HepG2 (cell line): ENCODE results near the gene RNPEPL1. TPM values are rescaled to one million over a fixed set of nuclear protein-coding genes. Genes with fewer than 3 reads are reported as not detected.

Experiments used
- ATAC-seq: fragments of 200-7000 bp; cut with Tn5 transposase; 3 replicates; pipeline ENCODE4 v1.9.1; 2020; ENCODE audit warnings: mild to moderate bottlenecking, moderate library complexity
- BruUV-seq: library from RNA; stranded (reverse); fragments of 400-500 nt; replicated peaks from 2 replicates; lab custom pipeline; 2021; lab: Mats Ljungman, UMichigan
- CTCF ChIA-PET: fragments of 300-600 bp; formaldehyde crosslinking; extraction: SDS; loops from one replicate; lab custom pipeline; 2021; ENCODE audit warnings: low total read pairs, inconsistent platforms, low intra/inter-chr PET ratio; lab: Yijun Ruan, JAX
- POLR2A ChIA-PET: fragments of 350-600 bp; sonication (Branson Sonifier 250); formaldehyde crosslinking; loops from one replicate; lab custom pipeline; 2020; ENCODE audit warnings: antibody characterized with exemption, inconsistent platforms; lab: Yijun Ruan, JAX
- DNase-seq: peaks from one replicate; pipeline ENCODE4 v3.0.0-alpha.2; 2015; ENCODE audit warnings: low spot score
- FAIRE-seq: peaks from 3 replicates; lab custom pipeline; 2011; peaks lifted over from hg19 to GRCh38; lab: Jason Lieb, UNC
- H2AFZ ChIP-seq: one replicate; pipeline ENCODE4 v1.6.1; 2011; ENCODE audit warnings: low read length, inconsistent platforms
- H3K27ac ChIP-seq: fragments of 300-600 bp; 3 replicates; pipeline ENCODE4 v1.8.0; 2011; ENCODE audit warnings: mixed run types, mild to moderate bottlenecking, mixed read lengths, low read length, inconsistent platforms; ENCODE audit not compliant: insufficient read depth; ENCODE audit errors: extremely low read length
- H3K27me3 ChIP-seq, 2 experiments: fragments of 200-600 bp in 1 of 2; 2 replicates in 1 of 2; 3 replicates in 1 of 2; pipeline versions ENCODE4 v1.6.0 to v1.8.0; 2011; ENCODE audit warnings: low read length in 2 of 2, mild to moderate bottlenecking in 2 of 2, moderate library complexity in 2 of 2, inconsistent platforms in 1 of 2; ENCODE audit not compliant: insufficient read depth in 2 of 2, control insufficient read depth in 1 of 2
- H3K36me3 ChIP-seq, 2 experiments: fragments of 200-600 bp in 1 of 2; replicated peaks in 1 of 2; 2 replicates in 1 of 2; 3 replicates in 1 of 2; pipeline versions ENCODE4 v1.5.1 to v1.8.0; 2011; ENCODE audit warnings: low read length in 2 of 2, inconsistent platforms in 1 of 2; ENCODE audit not compliant: insufficient read depth in 2 of 2, control insufficient read depth in 1 of 2
- H3K4me1 ChIP-seq: 2 replicates; pipeline ENCODE4 v1.5.1; 2012; ENCODE audit warnings: low read length, inconsistent platforms; ENCODE audit not compliant: insufficient read depth
- H3K4me2 ChIP-seq: 2 replicates; pipeline ENCODE4 v1.6.0; 2011; ENCODE audit warnings: low read depth, low read length, inconsistent platforms
- H3K4me3 ChIP-seq, 3 experiments: fragments of 200-600 bp in 1 of 3; sonication (generic), shearing (Covaris generic) in 1 of 3; replicated peaks in 1 of 3; 2 replicates each; pipeline ENCODE4 v1.5.1; 2011 to 2016; ENCODE audit warnings: low read length in 3 of 3, inconsistent platforms in 2 of 3, low read depth in 2 of 3, mild to moderate bottlenecking in 2 of 3, control low read depth in 1 of 3, mixed read lengths in 1 of 3; ENCODE audit not compliant: insufficient read depth in 1 of 3
- H3K79me2 ChIP-seq: one replicate; pipeline ENCODE4 v1.6.1; 2011; ENCODE audit warnings: low read length, inconsistent platforms; ENCODE audit not compliant: insufficient read depth
- H3K9ac ChIP-seq: 2 replicates; pipeline ENCODE4 v1.6.0; 2011; ENCODE audit warnings: mild to moderate bottlenecking, low read depth, low read length, inconsistent platforms; ENCODE audit not compliant: insufficient read depth
- H3K9me3 ChIP-seq: 2 replicates; pipeline ENCODE4 v1.5.1; 2012; ENCODE audit warnings: mild to moderate bottlenecking, low read length
- H4K20me1 ChIP-seq: 2 replicates; pipeline ENCODE4 v1.6.0; 2011; ENCODE audit warnings: inconsistent platforms, mild to moderate bottlenecking, low read length, moderate library complexity; ENCODE audit not compliant: insufficient read depth
- AGO1 ChIP-seq: fragments of 200-400 bp; formaldehyde crosslinking; IDR thresholded peaks from 2 replicates; pipeline ENCODE4 v1.6.1; 2017; ENCODE audit warnings: mild to moderate bottlenecking, low read depth, low read length, moderate library complexity; ENCODE audit not compliant: poor library complexity, severe bottlenecking
- AGO2 ChIP-seq: fragments of 200-400 bp; formaldehyde crosslinking; optimal IDR thresholded peaks from 2 replicates; pipeline ENCODE3; 2017; ENCODE audit warnings: mild to moderate bottlenecking, low read depth, low read length, moderate library complexity
- AKAP8 ChIP-seq: sonication (generic); formaldehyde crosslinking; IDR thresholded peaks from 2 replicates; pipeline ENCODE4 v1.5.1; 2020; ENCODE audit warnings: mild to moderate bottlenecking, missing genetic modification reagents
- DNMT1 ChIP-seq: sonication (generic); formaldehyde crosslinking; IDR thresholded peaks from 2 replicates; pipeline ENCODE4 v1.5.1; 2020; ENCODE audit warnings: mild to moderate bottlenecking, missing genetic modification reagents
- POLR2G ChIP-seq: fragments of 200-400 bp; formaldehyde crosslinking; IDR thresholded peaks from 2 replicates; pipeline ENCODE4 v1.6.1; 2018; ENCODE audit warnings: mild to moderate bottlenecking, low read depth, low read length, moderate library complexity
- RNF2 ChIP-seq: fragments of 450-650 bp; conservative IDR thresholded peaks from 2 replicates; pipeline ENCODE4 v1.6.1; 2016; ENCODE audit warnings: low read depth
- SAFB2 ChIP-seq: sonication (generic); formaldehyde crosslinking; IDR thresholded peaks from 2 replicates; pipeline ENCODE4 v1.5.1; 2020; ENCODE audit warnings: missing genetic modification reagents, low read depth, mild to moderate bottlenecking, borderline replicate concordance
- UBTF ChIP-seq: sonication (generic); formaldehyde crosslinking; IDR thresholded peaks from 2 replicates; pipeline ENCODE4 v1.4.0; 2020; ENCODE audit warnings: mild to moderate bottlenecking, missing genetic modification reagents
- ZNF781 ChIP-seq: sonication (generic); formaldehyde crosslinking; IDR thresholded peaks from 2 replicates; pipeline ENCODE4 v1.5.1; 2020; ENCODE audit warnings: borderline replicate concordance, mild to moderate bottlenecking, missing genetic modification reagents; ENCODE audit errors: not compliant biosample characterization
- WGBS: methylation state at CpG from one replicate; pipeline ENCODE4 v1.1.6; 2017; ENCODE audit warnings: low lambda C conversion rate; 5-methylcytosine and 5-hydroxymethylcytosine counted together
- in situ Hi-C: cut with HindIII; loops from 2 replicates; pipeline ENCODE4 v1.10.0; 2017; ENCODE audit warnings: low pct_unique_long_range_greater_than_20kb; ENCODE audit not compliant: extremely low pct_ligation_motif_present
- intact Hi-C: fragments of 100-400 bp; cut with micrococcal nuclease; formaldehyde crosslinking; loops from one replicate; pipeline ENCODE4 v1.10.0; 2022; ENCODE audit not compliant: unreplicated experiment
- polyA plus RNA-seq, 8 experiments: library from polyadenylated mRNA; depleted of rRNA in 3 of 8; stranded (reverse) in 7 of 8; unstranded in 1 of 8; fragments of >200 nt; fragmentation: Illumina TruSeq in 4 of 8; extraction: Trizol in 4 of 8; gene quantifications; 2 replicates each; pipeline versions ENCODE4 v1.2.1 to v1.2.3, GENCODE V29; 2011 to 2016; ENCODE audit warnings: low read depth in 4 of 8, missing spikeins in 1 of 8, mixed read lengths in 1 of 8; ENCODE audit not compliant: insufficient read depth in 1 of 8
- total RNA-seq, 5 experiments: library from RNA; depleted of rRNA; stranded (reverse); fragments of >200 nt; fragmentation: Illumina TruSeq; extraction: Trizol; gene quantifications; 2 replicates each; pipeline ENCODE4 v1.2.3, GENCODE V29; 2016; ENCODE audit warnings: low read depth in 1 of 5

RNPEPL1 gene
- total and polyA plus RNA-seq, 2 of the 13 experiments (the other 11 are each of a cell fraction or from before 2014, with no cell fraction given): 13.0 to 18.0 TPM

- no TSS peak for BruUV-seq
- Histone ChIP-seq H3K36me3 (no peaks in the 10 kb centered on the region; a peak in 2 of 5 replicates), H3K9ac (no peak overlapping the region), H3K4me3 (no peak overlapping the region), H3K4me1 (peaks cover 46% of the 10 kb centered on the region), H3K79me2 (no peaks in the 10 kb centered on the region), H3K27me3 (no peaks in the 10 kb centered on the region), H3K4me2 (no peak overlapping the region), H4K20me1 (no peaks in the 10 kb centered on the region), H2AFZ (no peak overlapping the region), H3K9me3 (peaks cover 18% of the 10 kb centered on the region), H3K27ac (no peak overlapping the region)
- in situ Hi-C loops: no loop called here
- DNase-seq (no peak), ATAC-seq (no peak), FAIRE-seq (no peak)
- intact Hi-C loops: no loop called here
- ChIA-PET CTCF (no interaction called here), POLR2A (interaction anchor here (0.9 to 1.8 kb wide), 2 partner anchors 25 to 43 kb away, joined by 3 to 4 read pairs; partner anchors contain the start of gene CAPN10)
- TF ChIP-seq AGO2 (peak; percentile 58), RNF2 (no peak), AKAP8 (peak; percentile 52; the same call in 1 of the 2 replicates), POLR2G (0 out of 2 replicates have a peak, but pooled peaks have one; percentile 20), DNMT1 (CRISPR knock-in tag) (0 out of 2 replicates have a peak, but pooled peaks have one; percentile 45), SAFB2 (CRISPR knock-in tag) (0 out of 2 replicates have a peak, but pooled peaks have one; percentile 9), UBTF (CRISPR knock-in tag) (0 out of 2 replicates have a peak, but pooled peaks have one; percentile 19), AGO1 (peak; percentile 54), ZNF781 (no peak)
- 71% methylated on average over 17 of the region's 20 CpGs for WGBS
Observed at GRCh38 chr2:240628808-240629618, 60.7 kb downstream of the RNPEPL1 start.
